Measurements from ENCODE around the gene TRIM50. TPM values are rescaled to one million over a fixed set of nuclear protein-coding genes. Genes with fewer than 3 reads are reported as not detected.

The TRIM50 gene
- total and polyA plus RNA-seq, 2 of the 13 experiments (the other 11 are each of a cell fraction or from before 2014, with no cell fraction given): 4.2 to 24.5 TPM

DNA sequence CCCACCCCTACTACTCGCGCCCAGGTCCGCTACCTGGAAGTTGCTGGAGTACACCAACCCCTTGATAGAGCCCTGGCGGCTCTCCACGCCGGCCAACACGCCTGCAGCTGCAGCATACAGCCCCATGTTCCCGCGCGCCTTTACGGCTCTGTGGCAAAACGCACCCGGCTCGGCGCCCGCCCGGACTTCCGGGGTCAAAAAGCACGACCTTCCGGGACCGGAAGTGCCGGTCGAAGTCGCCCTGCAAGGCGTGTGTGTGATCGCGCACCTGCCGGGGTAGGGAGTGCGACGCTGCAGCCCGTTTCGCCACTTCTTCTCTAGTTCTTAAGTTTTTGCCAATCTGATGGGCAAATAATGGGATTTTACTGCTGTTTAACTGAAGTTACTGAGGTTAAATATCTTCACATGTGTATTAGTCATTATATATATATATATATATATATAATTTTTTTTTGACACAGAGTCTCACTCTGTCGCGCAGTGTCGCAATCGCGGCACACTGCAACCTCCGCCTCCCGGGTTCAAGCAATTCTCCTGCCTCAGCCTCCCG is 19.1 kb downstream of the TRIM50 start, which contains the start of gene NSUN5 (continued):
- TF ChIP-seq POLR2A (IDR thresholded peaks at IDR 0.05; ENCODE audit: insufficient read depth in 1 of 2, low read depth in 2 of 2, low read length in 2 of 2) (peak; percentile 76 to 87), ZSCAN30 (CRISPR knock-in tag; IDR thresholded peaks at IDR 0.05) (no peak), ZNF263 (CRISPR knock-in tag; IDR thresholded peaks at IDR 0.05) (peak; percentile 62; the same call in 1 of the 2 replicates), HMG20B (CRISPR knock-in tag; conservative IDR thresholded peaks at IDR 0.05) (peak; percentile 56; the same call in 1 of the 2 replicates), POLR2AphosphoS5 (IDR thresholded peaks at IDR 0.05; ENCODE audit: low read depth, low read length) (peak; percentile 80), FLYWCH1 (CRISPR knock-in tag; IDR thresholded peaks at IDR 0.05) (peak; percentile 60; the same call in 1 of the 2 replicates), SRY (CRISPR knock-in tag; IDR thresholded peaks at IDR 0.05) (peak; percentile 75; the same call in 1 of the 2 replicates), RAD21 (CRISPR knock-in tag; IDR thresholded peaks at IDR 0.05) (no peak), NAIF1 (CRISPR knock-in tag; IDR thresholded peaks at IDR 0.05; ENCODE audit: borderline replicate concordance) (no peak), DNMT3B (CRISPR knock-in tag; conservative IDR thresholded peaks at IDR 0.05) (peak; percentile 72), FOXO1 (CRISPR knock-in tag; IDR thresholded peaks at IDR 0.05) (peak; percentile 38; the same call in 1 of the 2 replicates), ZNF788 (CRISPR knock-in tag; IDR thresholded peaks at IDR 0.05; ENCODE audit: borderline replicate concordance) (peak; percentile 78; the same call in 1 of the 2 replicates)
- TF ChIP-seq, protein P1, sequence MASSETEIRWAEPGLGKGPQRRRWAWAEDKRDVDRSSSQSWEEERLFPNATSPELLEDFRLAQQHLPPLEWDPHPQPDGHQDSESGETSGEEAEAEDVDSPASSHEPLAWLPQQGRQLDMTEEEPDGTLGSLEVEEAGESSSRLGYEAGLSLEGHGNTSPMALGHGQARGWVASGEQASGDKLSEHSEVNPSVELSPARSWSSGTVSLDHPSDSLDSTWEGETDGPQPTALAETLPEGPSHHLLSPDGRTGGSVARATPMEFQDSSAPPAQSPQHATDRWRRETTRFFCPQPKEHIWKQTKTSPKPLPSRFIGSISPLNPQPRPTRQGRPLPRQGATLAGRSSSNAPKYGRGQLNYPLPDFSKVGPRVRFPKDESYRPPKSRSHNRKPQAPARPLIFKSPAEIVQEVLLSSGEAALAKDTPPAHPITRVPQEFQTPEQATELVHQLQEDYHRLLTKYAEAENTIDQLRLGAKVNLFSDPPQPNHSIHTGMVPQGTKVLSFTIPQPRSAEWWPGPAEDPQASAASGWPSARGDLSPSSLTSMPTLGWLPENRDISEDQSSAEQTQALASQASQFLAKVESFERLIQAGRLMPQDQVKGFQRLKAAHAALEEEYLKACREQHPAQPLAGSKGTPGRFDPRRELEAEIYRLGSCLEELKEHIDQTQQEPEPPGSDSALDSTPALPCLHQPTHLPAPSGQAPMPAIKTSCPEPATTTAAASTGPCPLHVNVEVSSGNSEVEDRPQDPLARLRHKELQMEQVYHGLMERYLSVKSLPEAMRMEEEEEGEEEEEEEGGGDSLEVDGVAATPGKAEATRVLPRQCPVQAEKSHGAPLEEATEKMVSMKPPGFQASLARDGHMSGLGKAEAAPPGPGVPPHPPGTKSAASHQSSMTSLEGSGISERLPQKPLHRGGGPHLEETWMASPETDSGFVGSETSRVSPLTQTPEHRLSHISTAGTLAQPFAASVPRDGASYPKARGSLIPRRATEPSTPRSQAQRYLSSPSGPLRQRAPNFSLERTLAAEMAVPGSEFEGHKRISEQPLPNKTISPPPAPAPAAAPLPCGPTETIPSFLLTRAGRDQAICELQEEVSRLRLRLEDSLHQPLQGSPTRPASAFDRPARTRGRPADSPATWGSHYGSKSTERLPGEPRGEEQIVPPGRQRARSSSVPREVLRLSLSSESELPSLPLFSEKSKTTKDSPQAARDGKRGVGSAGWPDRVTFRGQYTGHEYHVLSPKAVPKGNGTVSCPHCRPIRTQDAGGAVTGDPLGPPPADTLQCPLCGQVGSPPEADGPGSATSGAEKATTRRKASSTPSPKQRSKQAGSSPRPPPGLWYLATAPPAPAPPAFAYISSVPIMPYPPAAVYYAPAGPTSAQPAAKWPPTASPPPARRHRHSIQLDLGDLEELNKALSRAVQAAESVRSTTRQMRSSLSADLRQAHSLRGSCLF (CRISPR knock-in tag; IDR thresholded peaks at IDR 0.05; ENCODE audit: borderline replicate concordance): peak; percentile 92
- TF ChIP-seq, protein P2, sequence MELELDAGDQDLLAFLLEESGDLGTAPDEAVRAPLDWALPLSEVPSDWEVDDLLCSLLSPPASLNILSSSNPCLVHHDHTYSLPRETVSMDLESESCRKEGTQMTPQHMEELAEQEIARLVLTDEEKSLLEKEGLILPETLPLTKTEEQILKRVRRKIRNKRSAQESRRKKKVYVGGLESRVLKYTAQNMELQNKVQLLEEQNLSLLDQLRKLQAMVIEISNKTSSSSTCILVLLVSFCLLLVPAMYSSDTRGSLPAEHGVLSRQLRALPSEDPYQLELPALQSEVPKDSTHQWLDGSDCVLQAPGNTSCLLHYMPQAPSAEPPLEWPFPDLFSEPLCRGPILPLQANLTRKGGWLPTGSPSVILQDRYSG (CRISPR knock-in tag; IDR thresholded peaks at IDR 0.05): peak; percentile 83
- TF ChIP-seq, protein P3, sequence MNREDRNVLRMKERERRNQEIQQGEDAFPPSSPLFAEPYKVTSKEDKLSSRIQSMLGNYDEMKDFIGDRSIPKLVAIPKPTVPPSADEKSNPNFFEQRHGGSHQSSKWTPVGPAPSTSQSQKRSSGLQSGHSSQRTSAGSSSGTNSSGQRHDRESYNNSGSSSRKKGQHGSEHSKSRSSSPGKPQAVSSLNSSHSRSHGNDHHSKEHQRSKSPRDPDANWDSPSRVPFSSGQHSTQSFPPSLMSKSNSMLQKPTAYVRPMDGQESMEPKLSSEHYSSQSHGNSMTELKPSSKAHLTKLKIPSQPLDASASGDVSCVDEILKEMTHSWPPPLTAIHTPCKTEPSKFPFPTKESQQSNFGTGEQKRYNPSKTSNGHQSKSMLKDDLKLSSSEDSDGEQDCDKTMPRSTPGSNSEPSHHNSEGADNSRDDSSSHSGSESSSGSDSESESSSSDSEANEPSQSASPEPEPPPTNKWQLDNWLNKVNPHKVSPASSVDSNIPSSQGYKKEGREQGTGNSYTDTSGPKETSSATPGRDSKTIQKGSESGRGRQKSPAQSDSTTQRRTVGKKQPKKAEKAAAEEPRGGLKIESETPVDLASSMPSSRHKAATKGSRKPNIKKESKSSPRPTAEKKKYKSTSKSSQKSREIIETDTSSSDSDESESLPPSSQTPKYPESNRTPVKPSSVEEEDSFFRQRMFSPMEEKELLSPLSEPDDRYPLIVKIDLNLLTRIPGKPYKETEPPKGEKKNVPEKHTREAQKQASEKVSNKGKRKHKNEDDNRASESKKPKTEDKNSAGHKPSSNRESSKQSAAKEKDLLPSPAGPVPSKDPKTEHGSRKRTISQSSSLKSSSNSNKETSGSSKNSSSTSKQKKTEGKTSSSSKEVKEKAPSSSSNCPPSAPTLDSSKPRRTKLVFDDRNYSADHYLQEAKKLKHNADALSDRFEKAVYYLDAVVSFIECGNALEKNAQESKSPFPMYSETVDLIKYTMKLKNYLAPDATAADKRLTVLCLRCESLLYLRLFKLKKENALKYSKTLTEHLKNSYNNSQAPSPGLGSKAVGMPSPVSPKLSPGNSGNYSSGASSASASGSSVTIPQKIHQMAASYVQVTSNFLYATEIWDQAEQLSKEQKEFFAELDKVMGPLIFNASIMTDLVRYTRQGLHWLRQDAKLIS (CRISPR knock-in tag; IDR thresholded peaks at IDR 0.05): no peak
- TF ChIP-seq, protein P4, sequence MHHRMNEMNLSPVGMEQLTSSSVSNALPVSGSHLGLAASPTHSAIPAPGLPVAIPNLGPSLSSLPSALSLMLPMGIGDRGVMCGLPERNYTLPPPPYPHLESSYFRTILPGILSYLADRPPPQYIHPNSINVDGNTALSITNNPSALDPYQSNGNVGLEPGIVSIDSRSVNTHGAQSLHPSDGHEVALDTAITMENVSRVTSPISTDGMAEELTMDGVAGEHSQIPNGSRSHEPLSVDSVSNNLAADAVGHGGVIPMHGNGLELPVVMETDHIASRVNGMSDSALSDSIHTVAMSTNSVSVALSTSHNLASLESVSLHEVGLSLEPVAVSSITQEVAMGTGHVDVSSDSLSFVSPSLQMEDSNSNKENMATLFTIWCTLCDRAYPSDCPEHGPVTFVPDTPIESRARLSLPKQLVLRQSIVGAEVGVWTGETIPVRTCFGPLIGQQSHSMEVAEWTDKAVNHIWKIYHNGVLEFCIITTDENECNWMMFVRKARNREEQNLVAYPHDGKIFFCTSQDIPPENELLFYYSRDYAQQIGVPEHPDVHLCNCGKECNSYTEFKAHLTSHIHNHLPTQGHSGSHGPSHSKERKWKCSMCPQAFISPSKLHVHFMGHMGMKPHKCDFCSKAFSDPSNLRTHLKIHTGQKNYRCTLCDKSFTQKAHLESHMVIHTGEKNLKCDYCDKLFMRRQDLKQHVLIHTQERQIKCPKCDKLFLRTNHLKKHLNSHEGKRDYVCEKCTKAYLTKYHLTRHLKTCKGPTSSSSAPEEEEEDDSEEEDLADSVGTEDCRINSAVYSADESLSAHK (CRISPR knock-in tag; IDR thresholded peaks at IDR 0.05; ENCODE audit: borderline replicate concordance): no peak
- TF ChIP-seq, protein P5, sequence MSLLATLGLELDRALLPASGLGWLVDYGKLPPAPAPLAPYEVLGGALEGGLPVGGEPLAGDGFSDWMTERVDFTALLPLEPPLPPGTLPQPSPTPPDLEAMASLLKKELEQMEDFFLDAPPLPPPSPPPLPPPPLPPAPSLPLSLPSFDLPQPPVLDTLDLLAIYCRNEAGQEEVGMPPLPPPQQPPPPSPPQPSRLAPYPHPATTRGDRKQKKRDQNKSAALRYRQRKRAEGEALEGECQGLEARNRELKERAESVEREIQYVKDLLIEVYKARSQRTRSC (CRISPR knock-in tag; IDR thresholded peaks at IDR 0.05; ENCODE audit: low read depth): peak; percentile 94
